ENCODE measurements around the gene HTR2B. TPM values are rescaled to one million over a fixed set of nuclear protein-coding genes. Genes with fewer than 3 reads are reported as not detected.
"Not testable (repeated sequence)": the region's sequence is repeated elsewhere in the genome, so short reads cannot be mapped to it uniquely, and the experiment has no call there.

HTR2B gene
- total RNA-seq, 1 donor from 2014 or later: not detected

DNA sequence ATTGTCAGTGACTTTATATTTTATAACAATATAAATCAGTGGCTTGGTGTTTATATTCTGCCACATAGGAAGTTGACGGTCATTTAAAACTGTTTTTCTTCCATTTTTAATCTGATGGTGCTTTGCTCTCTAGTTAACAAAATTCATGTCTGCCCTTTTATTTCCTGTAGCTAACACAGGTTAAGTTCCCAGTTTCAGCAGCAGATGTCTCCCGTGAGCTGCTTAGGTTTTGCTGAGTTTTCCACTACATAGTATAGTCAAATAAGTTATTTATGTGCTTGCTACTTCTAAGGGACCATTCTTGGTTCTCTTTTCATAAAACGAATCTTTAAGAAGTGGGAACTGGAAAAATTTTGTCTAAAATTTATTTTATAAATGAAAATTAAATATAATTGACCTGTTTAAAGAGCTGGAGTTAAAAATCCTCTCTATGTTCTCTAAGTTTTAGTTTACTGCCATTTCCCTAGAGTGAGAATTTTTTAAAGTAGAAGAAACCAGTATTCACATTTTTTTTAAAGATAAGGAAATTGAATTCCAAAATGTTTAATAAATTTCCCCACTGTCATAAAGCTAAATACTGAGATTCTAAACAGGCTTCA, 20.6 kb downstream of the HTR2B start:
- peaks cover 12% of the 10 kb centered on the region for H3K36me3 Mint-ChIP-seq (ENCODE audit: low read depth)
- H3K4me3 Mint-ChIP-seq: no peak overlapping the region
- H3K4me1 Mint-ChIP-seq: no peaks in the 10 kb centered on the region
- H3K27ac Mint-ChIP-seq (ENCODE audit: unreplicated experiment): no peak overlapping the region
- H3K9me3 Mint-ChIP-seq: no peaks in the 10 kb centered on the region
- DNase-seq (ENCODE audit: low read depth, low spot score): peak; percentile 54
- TF ChIP-seq, protein P1, sequence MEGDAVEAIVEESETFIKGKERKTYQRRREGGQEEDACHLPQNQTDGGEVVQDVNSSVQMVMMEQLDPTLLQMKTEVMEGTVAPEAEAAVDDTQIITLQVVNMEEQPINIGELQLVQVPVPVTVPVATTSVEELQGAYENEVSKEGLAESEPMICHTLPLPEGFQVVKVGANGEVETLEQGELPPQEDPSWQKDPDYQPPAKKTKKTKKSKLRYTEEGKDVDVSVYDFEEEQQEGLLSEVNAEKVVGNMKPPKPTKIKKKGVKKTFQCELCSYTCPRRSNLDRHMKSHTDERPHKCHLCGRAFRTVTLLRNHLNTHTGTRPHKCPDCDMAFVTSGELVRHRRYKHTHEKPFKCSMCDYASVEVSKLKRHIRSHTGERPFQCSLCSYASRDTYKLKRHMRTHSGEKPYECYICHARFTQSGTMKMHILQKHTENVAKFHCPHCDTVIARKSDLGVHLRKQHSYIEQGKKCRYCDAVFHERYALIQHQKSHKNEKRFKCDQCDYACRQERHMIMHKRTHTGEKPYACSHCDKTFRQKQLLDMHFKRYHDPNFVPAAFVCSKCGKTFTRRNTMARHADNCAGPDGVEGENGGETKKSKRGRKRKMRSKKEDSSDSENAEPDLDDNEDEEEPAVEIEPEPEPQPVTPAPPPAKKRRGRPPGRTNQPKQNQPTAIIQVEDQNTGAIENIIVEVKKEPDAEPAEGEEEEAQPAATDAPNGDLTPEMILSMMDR (conservative IDR thresholded peaks at IDR 0.05): peak; percentile 85
- H3K27me3 Mint-ChIP-seq (ENCODE audit: low read depth): no peaks in the 10 kb centered on the region

DNA sequence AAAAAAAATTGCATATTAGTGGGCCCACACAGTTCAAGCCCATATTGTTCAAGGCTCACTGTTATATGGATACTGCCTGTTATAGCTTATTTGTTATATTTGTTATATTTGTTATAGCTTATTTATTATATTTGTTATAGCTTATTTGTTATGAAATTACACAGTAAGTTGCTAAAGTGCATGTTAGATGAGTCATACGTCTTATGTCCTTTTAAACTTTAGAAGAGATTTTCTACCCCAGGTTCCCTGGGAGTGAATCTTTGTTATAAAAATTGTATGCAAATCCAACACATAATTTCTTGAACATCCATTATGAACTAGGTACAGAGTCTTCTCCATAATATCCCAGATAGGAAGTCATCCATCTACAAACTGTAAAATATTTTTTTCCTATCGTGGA, 22.1 kb downstream of the HTR2B start:
- Mint-ChIP-seq H3K4me1 (no peaks in the 10 kb centered on the region), H3K4me3 (no peak overlapping the region), H3K36me3 (ENCODE audit: low read depth) (peaks cover 11% of the 10 kb centered on the region), H3K27me3 (ENCODE audit: low read depth) (no peaks in the 10 kb centered on the region), H3K9me3 (no peaks in the 10 kb centered on the region), H3K27ac (ENCODE audit: unreplicated experiment) (no peak overlapping the region)
- TF ChIP-seq, protein P1 (conservative IDR thresholded peaks at IDR 0.05): no peak
- DNase-seq (ENCODE audit: low read depth, low spot score): no peak

DNA sequence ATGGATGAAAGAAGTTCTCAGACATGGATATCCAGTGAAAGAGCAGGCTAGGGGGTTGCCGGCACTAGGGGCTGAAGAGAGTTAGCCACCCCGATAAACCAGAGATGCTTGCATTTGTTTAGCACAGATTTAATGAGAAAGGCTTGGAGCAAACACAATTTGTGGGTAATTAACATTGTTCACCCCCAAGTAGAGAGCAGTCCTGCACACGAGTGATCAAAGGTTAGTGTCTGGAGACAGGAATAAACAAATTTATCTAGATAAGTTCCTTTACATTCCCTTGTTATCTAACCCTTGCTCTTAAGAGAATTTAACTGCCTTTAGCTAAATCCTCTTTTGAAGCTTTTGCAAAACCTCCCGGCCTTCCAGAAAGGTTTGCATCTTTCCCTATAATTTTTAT, 23.9 kb downstream of the HTR2B start:
- Mint-ChIP-seq H3K4me1 (no peaks in the 10 kb centered on the region), H3K36me3 (ENCODE audit: low read depth) (peaks cover 11% of the 10 kb centered on the region), H3K27me3 (ENCODE audit: low read depth) (no peaks in the 10 kb centered on the region), H3K4me3 (no peak overlapping the region), H3K27ac (ENCODE audit: unreplicated experiment) (no peak overlapping the region), H3K9me3 (no peaks in the 10 kb centered on the region)
- no peak for DNase-seq (ENCODE audit: low read depth, low spot score)
- TF ChIP-seq, protein P1 (conservative IDR thresholded peaks at IDR 0.05): no peak

DNA sequence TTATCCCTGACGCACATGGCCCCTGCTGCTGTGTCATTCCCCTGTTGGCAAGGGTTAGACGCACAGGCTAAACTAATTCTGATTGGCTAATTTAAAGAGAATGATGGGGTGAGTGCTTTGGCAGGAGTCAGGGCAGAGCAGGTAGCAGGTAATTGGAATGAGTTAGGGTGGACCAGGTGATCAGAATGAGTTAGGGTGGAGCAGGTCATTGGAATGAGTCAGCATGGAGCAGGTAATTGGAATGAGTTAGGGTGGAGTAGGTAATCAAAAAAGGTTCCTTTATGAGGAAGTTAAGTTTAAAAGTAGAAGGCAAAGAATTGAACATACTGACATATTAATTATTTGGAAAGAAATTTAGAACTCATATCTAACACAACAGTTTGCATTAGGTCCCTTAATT, 24.5 kb downstream of the HTR2B start:
- not testable (repeated sequence) for DNase-seq (ENCODE audit: low read depth, low spot score); H3K27ac Mint-ChIP-seq (ENCODE audit: unreplicated experiment); H3K4me1 Mint-ChIP-seq; H3K4me3 Mint-ChIP-seq; H3K27me3 Mint-ChIP-seq (ENCODE audit: low read depth); H3K9me3 Mint-ChIP-seq
- peaks cover 15% of the 10 kb centered on the region for H3K36me3 Mint-ChIP-seq (ENCODE audit: low read depth)

DNA sequence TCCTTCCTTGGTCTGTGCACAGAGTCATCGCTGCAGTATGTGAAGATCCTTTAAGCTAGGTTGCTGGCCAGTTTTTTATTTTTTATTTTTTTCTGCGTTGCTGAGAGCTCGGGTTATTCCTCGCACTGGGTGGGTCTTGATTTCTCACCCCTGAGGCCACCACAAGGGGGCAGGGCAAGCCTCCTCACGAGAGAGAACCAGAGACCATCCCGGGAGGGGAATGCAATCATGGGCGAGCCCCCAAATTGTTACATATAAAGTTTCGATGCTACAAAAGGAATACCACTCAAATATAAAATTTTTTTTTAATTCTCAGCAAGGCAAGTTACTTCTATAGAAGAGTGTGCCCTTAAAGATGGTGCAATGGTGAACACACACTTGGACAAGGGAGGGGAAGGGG, 24.9 kb downstream of the HTR2B start:
- H3K27ac Mint-ChIP-seq (ENCODE audit: unreplicated experiment): no peak overlapping the region
- no peaks in the 10 kb centered on the region for H3K9me3 Mint-ChIP-seq
- peaks cover 7% of the 10 kb centered on the region for H3K4me1 Mint-ChIP-seq
- H3K27me3 Mint-ChIP-seq (ENCODE audit: low read depth): no peaks in the 10 kb centered on the region
- H3K36me3 Mint-ChIP-seq (ENCODE audit: low read depth): peaks cover 15% of the 10 kb centered on the region
- TF ChIP-seq, protein P1 (conservative IDR thresholded peaks at IDR 0.05): no peak
- H3K4me3 Mint-ChIP-seq: no peak overlapping the region
- DNase-seq (ENCODE audit: low read depth, low spot score): peak; percentile 44

DNA sequence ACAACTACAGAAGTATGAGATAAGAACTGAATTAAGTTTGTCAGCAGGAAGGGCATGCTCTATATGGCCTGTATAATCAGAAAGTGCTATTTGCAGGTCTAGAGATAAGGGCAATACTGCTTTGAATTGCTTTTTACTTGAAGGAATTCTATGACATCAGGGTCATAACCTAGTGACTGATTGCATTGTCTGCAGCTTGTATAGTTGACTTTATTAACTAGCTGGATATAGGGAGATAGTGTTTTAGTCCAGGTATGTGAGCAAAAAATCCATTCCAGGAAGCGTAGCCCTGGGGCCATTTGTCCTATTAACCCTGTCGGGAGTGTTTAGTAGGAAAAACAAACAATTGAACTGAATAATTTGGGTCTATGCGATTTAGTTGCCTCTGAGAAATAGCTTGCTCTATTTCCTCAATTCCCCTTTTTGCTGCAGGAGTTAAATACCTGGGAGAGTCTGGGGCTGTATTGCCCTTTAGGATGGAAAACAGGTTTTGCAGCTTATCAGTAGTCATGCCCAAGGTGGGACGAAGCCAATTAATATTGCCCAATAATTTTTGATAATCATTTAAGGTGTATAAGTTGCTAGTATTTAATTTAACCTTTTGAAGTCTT, 30.0 kb downstream of the HTR2B start:
- TF ChIP-seq, protein P1 (conservative IDR thresholded peaks at IDR 0.05): no peak
- no peak overlapping the region for H3K4me3 Mint-ChIP-seq
- H3K4me1 Mint-ChIP-seq: peaks cover 14% of the 10 kb centered on the region
- DNase-seq (ENCODE audit: low read depth, low spot score): no peak
- peaks cover 20% of the 10 kb centered on the region for H3K36me3 Mint-ChIP-seq (ENCODE audit: low read depth)
- no peaks in the 10 kb centered on the region for H3K27me3 Mint-ChIP-seq (ENCODE audit: low read depth)
- H3K9me3 Mint-ChIP-seq: no peaks in the 10 kb centered on the region
- H3K27ac Mint-ChIP-seq (ENCODE audit: unreplicated experiment): peak overlapping the region; percentile 28
